Activated CD4-positive, alpha-beta memory T cell treated with anti-CD3 and anti-CD28 coated beads for 36 hours (primary cell): ENCODE results near the gene RGPD3. TPM values are rescaled to one million over a fixed set of nuclear protein-coding genes. Genes with fewer than 3 reads are reported as not detected.
"Not testable (repeated sequence)": the region's sequence is repeated elsewhere in the genome, so short reads cannot be mapped to it uniquely, and the experiment has no call there.

ENCODE experiments used
- CTCF ChIA-PET: fragments of 350-600 bp; sonication (Branson Sonifier 250); formaldehyde crosslinking; loops from one replicate; lab custom pipeline; 2021; ENCODE audit warnings: antibody characterized with exemption, inconsistent platforms; lab: Charles Lee
- POLR2A ChIA-PET: fragments of 350-600 bp; sonication (Branson Sonifier 250); formaldehyde crosslinking; loops from one replicate; lab custom pipeline; 2021; ENCODE audit warnings: antibody characterized with exemption; lab: Charles Lee
- DNase-seq: peaks from one replicate; pipeline ENCODE4 v3.0.0-alpha.2; 2020
- H3K27ac Mint-ChIP-seq: one replicate; pipeline ENCODE4 v1.8.0; 2021; ENCODE audit warnings: mixed read lengths
- H3K27me3 Mint-ChIP-seq: one replicate; pipeline ENCODE4 v1.8.0; 2021; ENCODE audit warnings: mixed read lengths
- H3K36me3 Mint-ChIP-seq: one replicate; pipeline ENCODE4 v1.8.0; 2021; ENCODE audit warnings: mixed read lengths
- H3K4me1 Mint-ChIP-seq: one replicate; pipeline ENCODE4 v1.8.0; 2021; ENCODE audit warnings: low read depth, mixed read lengths
- H3K4me3 Mint-ChIP-seq: one replicate; pipeline ENCODE4 v1.8.0; 2021; ENCODE audit warnings: mild to moderate bottlenecking, mixed read lengths
- H3K9me3 Mint-ChIP-seq: one replicate; pipeline ENCODE4 v1.8.0; 2021; ENCODE audit warnings: mixed read lengths
- intact Hi-C: fragments of 100-400 bp; cut with micrococcal nuclease; formaldehyde crosslinking; loops from one replicate; pipeline ENCODE4 v1.15.1; 2023
- total RNA-seq, 2 experiments: library from RNA; stranded (reverse); gene quantifications; one replicate each; pipeline ENCODE4 v1.2.3, GENCODE V29; 2021

The RGPD3 gene
- total RNA-seq, 2 experiments from 2014 or later: 0.24 to 0.31 TPM

- CTCF ChIA-PET, H3K27me3 Mint-ChIP-seq, H3K27ac Mint-ChIP-seq, H3K4me3 Mint-ChIP-seq, DNase-seq, H3K9me3 Mint-ChIP-seq, POLR2A ChIA-PET, H3K36me3 Mint-ChIP-seq, H3K4me1 Mint-ChIP-seq, intact Hi-C loops: not testable (repeated sequence)
These were observed 36.6 kb upstream of the RGPD3 start for GRCh38 chr2:106504787-106505186.

GRCh38 chr2:106504192-106504591 is 36.0 kb upstream of the RGPD3 start:
- H3K4me1 Mint-ChIP-seq, DNase-seq, H3K36me3 Mint-ChIP-seq, H3K27ac Mint-ChIP-seq, CTCF ChIA-PET, POLR2A ChIA-PET, H3K9me3 Mint-ChIP-seq, H3K27me3 Mint-ChIP-seq, H3K4me3 Mint-ChIP-seq, intact Hi-C loops: not testable (repeated sequence)

DNA sequence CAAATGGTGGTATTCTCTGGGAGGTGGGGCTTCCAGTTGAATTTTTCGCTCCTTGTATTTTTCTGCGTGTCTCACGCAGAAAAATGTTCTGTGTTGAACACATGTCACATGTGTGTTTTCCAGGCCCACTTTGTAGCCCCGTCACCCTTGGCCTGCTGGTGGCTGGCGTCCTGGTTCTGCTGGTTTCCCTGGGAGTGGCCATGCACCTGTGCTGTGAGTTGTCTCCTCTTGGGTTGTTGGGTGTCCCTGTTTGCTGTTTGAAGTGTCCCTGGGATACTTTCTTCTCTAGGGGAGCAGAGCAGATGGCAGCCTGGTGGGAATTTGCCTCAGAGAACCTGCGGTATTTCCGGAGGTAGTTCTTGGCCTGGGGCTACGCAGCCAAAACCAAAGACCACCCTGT is 34.1 kb upstream of the RGPD3 start:
- intact Hi-C loops, H3K4me1 Mint-ChIP-seq, H3K27ac Mint-ChIP-seq, H3K9me3 Mint-ChIP-seq, POLR2A ChIA-PET, H3K4me3 Mint-ChIP-seq, H3K36me3 Mint-ChIP-seq, DNase-seq, H3K27me3 Mint-ChIP-seq, CTCF ChIA-PET: not testable (repeated sequence)

DNA sequence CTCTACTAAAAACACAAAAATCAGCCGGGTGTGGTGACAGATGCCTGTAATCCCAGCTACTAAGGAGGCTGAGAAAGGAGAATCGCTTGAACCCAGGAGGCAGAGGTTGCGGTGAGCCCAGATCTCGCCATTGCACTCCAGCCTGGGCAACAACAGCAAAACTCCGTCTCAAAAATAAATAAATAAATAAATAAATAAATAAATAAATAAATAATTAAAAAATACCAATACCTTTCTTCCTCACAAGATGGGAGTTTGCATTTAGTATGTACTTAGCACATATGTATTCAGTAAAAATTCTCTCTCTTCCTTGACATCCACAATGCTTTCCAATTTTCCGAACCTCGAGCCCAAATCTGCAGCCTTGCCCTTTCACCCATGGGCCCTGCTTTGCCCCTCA is 32.1 kb upstream of the RGPD3 start:
- intact Hi-C loops, H3K4me1 Mint-ChIP-seq, H3K4me3 Mint-ChIP-seq, H3K36me3 Mint-ChIP-seq, CTCF ChIA-PET, H3K27me3 Mint-ChIP-seq, POLR2A ChIA-PET, H3K27ac Mint-ChIP-seq, DNase-seq, H3K9me3 Mint-ChIP-seq: not testable (repeated sequence)

GRCh38 chr2:106498549-106498948 is 30.3 kb upstream of the RGPD3 start:
- H3K4me1 Mint-ChIP-seq, CTCF ChIA-PET, H3K27ac Mint-ChIP-seq, intact Hi-C loops, H3K27me3 Mint-ChIP-seq, POLR2A ChIA-PET, DNase-seq, H3K36me3 Mint-ChIP-seq, H3K9me3 Mint-ChIP-seq, H3K4me3 Mint-ChIP-seq: not testable (repeated sequence)

- DNase-seq, H3K9me3 Mint-ChIP-seq, POLR2A ChIA-PET, H3K4me3 Mint-ChIP-seq, intact Hi-C loops, H3K4me1 Mint-ChIP-seq, CTCF ChIA-PET, H3K27me3 Mint-ChIP-seq, H3K36me3 Mint-ChIP-seq, H3K27ac Mint-ChIP-seq: not testable (repeated sequence)
These were observed 24.7 kb upstream of the RGPD3 start for GRCh38 chr2:106492913-106493312.

DNA sequence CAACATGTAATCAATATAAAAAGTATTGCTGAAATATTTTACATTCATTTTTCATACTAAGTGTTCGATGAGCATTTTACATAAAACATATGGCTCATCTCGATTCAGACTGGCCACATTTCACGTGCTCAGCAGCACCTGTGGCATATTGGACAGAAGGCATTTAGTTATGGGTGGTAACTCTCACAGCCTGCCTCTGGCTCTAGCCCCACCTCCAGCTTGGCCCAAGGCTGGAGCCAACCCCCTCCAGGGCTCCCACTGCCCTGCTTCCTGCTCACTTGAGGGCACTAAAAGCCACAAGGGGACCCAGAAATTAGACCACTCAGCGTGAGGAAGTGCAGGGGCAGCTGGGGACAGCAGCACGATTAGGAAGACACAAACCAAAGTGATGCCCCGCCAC is 24.2 kb upstream of the RGPD3 start:
- H3K27ac Mint-ChIP-seq, DNase-seq, CTCF ChIA-PET, H3K36me3 Mint-ChIP-seq, intact Hi-C loops, POLR2A ChIA-PET, H3K4me3 Mint-ChIP-seq, H3K27me3 Mint-ChIP-seq, H3K4me1 Mint-ChIP-seq, H3K9me3 Mint-ChIP-seq: not testable (repeated sequence)

- CTCF ChIA-PET, H3K36me3 Mint-ChIP-seq: not testable (repeated sequence)
These were observed 21.5 kb upstream of the RGPD3 start for GRCh38 chr2:106489701-106490100.

DNA sequence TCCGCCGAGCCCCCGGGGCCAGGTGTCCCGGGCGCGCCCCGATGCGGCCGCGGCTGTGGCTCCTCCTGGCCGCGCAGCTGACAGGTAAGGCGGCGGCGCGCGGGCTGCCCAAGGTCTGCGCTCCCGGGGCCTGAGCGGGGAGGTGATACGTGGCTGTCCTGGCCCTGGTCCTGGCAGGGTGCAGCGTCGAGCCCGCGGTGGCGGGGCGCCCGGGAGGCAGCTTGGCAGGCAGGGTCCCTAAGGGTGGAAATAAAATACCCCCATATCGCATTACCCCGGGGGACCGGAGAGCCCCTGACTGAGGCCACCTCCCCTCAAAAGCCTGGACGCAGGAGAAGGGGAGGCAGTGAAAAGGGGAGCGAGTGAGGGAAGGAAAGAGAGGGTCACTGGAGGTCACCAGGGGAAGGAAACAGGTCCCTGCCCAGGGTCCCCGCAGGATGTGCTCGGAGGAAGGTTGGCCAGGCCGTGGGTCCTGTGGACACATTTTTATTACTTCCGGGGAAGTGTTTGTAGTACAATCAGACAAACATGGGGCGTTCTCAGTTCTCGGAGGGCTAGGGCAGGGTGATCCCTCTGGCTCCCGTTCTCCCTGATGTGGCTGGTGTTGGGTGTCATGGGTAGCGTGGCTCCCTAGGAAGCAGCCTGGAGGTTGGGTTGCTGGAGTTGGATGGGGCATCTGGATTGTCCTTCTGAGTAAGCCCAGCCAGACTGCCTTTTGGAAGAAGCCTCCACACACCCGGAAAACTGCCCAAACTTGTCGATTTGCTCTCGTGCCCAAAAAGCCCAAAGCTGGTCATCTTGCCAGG is 19.4 kb upstream of the RGPD3 start:
- H3K4me3 Mint-ChIP-seq, DNase-seq, intact Hi-C loops, POLR2A ChIA-PET, H3K9me3 Mint-ChIP-seq, H3K4me1 Mint-ChIP-seq, CTCF ChIA-PET, H3K36me3 Mint-ChIP-seq, H3K27ac Mint-ChIP-seq: not testable (repeated sequence)
- H3K27me3 Mint-ChIP-seq: peaks cover 18% of the 10 kb centered on the region

More at GRCh38 chr2:106489701-106490100, 21.5 kb upstream of the RGPD3 start:
- intact Hi-C loops, H3K27ac Mint-ChIP-seq, H3K4me3 Mint-ChIP-seq, DNase-seq, H3K4me1 Mint-ChIP-seq, POLR2A ChIA-PET, H3K9me3 Mint-ChIP-seq: not testable (repeated sequence)
- peaks cover 13% of the 10 kb centered on the region for H3K27me3 Mint-ChIP-seq

- H3K27ac Mint-ChIP-seq, H3K4me3 Mint-ChIP-seq, DNase-seq, H3K4me1 Mint-ChIP-seq, POLR2A ChIA-PET, CTCF ChIA-PET, H3K36me3 Mint-ChIP-seq, intact Hi-C loops, H3K9me3 Mint-ChIP-seq: not testable (repeated sequence)
- H3K27me3 Mint-ChIP-seq: peaks cover 18% of the 10 kb centered on the region
These were observed 18.6 kb upstream of the RGPD3 start, which contains the start of gene CD8B2 for GRCh38 chr2:106486551-106487385. Gene CD8B2 (plus strand): TSS chr2:106487364. CDS start chr2:106487427, 63 bp downstream.

DNA sequence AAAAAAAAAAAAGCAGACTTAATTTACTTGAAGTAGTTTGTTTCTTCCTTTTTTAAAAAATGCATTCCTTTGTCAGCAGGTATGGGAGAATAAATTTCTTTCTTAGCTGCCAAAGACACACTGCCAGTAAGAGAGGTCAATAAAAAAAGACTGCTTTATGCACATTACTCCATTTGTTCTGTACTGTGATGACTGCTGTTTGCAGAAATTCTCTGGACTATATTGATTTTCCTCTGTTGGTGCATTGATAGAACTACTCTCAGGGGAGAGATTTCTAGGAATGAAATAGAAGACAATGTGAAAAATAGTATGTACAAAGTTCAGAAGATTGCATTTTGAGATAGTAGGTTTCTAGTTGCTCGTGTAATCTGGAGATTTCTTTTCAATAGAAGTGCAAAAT is 11.3 kb upstream of the RGPD3 start:
- H3K4me3 Mint-ChIP-seq, H3K36me3 Mint-ChIP-seq, H3K27me3 Mint-ChIP-seq, CTCF ChIA-PET, DNase-seq, POLR2A ChIA-PET, H3K4me1 Mint-ChIP-seq, H3K9me3 Mint-ChIP-seq, H3K27ac Mint-ChIP-seq: not testable (repeated sequence)
- intact Hi-C loops: loop anchor here (10.0 kb wide), 1 partner anchor 375 kb away; no protein-coding TSS in a partner anchor

GRCh38 chr2:106477647-106478046 is 9.4 kb upstream of the RGPD3 start:
- intact Hi-C loops: loop anchor here (10.0 kb wide), 1 partner anchor 373 kb away; no protein-coding TSS in a partner anchor

More at GRCh38 chr2:106477647-106478046, 9.4 kb upstream of the RGPD3 start:
- H3K27ac Mint-ChIP-seq, H3K9me3 Mint-ChIP-seq, H3K4me1 Mint-ChIP-seq, DNase-seq, POLR2A ChIA-PET, CTCF ChIA-PET, H3K27me3 Mint-ChIP-seq, H3K36me3 Mint-ChIP-seq, H3K4me3 Mint-ChIP-seq: not testable (repeated sequence)
